Keratinocyte (primary cell): ENCODE data around the gene FAXC.

Experiments used
- EZH2 ChIP-seq: IDR thresholded peaks from one replicate; pipeline ENCODE4 v1.6.1; 2012; ENCODE audit warnings: inconsistent platforms, mild to moderate bottlenecking, low read length, moderate library complexity
- TF ChIP-seq, protein P1 (sequence below), 3 experiments: IDR thresholded peaks in 1 of 3; conservative IDR thresholded peaks in 1 of 3; optimal IDR thresholded peaks in 1 of 3; 2 replicates in 2 of 3; 3 replicates in 1 of 3; pipeline versions ENCODE3 to v1.5.1; 2011; ENCODE audit warnings: low read length in 3 of 3, mild to moderate bottlenecking in 3 of 3, moderate library complexity in 2 of 3, control low read depth in 1 of 3, inconsistent platforms in 1 of 3; ENCODE audit not compliant: insufficient read depth in 2 of 3; ENCODE audit errors: extremely low read depth in 1 of 3

DNA sequence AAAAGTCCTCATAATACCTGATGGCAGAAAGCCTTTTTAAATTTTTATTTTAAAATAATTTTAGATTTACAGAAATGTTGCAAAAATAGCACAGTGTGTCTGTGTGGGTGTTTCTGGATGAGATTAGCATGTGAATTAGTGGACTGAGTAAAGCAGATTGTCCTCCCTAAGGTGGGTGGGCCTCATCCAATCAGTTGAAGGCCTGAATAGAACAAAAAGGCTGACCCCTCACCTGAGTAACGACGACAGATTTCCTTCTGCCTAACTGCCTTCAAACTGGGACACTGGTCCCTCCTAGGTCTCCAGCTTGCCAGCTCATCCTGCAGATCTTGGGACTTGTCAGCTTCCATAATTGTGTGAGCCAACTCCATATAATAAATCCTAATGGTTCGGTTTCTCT is 54.2 kb downstream of the FAXC start:
- TF ChIP-seq EZH2, result no peak
- TF ChIP-seq, protein P1, sequence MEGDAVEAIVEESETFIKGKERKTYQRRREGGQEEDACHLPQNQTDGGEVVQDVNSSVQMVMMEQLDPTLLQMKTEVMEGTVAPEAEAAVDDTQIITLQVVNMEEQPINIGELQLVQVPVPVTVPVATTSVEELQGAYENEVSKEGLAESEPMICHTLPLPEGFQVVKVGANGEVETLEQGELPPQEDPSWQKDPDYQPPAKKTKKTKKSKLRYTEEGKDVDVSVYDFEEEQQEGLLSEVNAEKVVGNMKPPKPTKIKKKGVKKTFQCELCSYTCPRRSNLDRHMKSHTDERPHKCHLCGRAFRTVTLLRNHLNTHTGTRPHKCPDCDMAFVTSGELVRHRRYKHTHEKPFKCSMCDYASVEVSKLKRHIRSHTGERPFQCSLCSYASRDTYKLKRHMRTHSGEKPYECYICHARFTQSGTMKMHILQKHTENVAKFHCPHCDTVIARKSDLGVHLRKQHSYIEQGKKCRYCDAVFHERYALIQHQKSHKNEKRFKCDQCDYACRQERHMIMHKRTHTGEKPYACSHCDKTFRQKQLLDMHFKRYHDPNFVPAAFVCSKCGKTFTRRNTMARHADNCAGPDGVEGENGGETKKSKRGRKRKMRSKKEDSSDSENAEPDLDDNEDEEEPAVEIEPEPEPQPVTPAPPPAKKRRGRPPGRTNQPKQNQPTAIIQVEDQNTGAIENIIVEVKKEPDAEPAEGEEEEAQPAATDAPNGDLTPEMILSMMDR (optimal IDR thresholded peaks at IDR 0.05 in 1 of 3, IDR thresholded peaks at IDR 0.05 in 1 of 3, conservative IDR thresholded peaks at IDR 0.05 in 1 of 3; ENCODE audit: extremely low read depth in 1 of 3, insufficient read depth in 2 of 3, low read length in 3 of 3), result no peak
